ENCODE measurements around the gene CFAP100.

Gene CFAP100

GRCh38 chr3:126389794-126390146 lies 4.9 kb upstream of the CFAP100 start:
- DNase-seq (ENCODE audit: low read depth), result no peak
- H3K4me3 ChIP-seq (ENCODE audit: control insufficient read depth, low read depth, low read length), result no peak overlapping the region
- TF ChIP-seq, protein P1, sequence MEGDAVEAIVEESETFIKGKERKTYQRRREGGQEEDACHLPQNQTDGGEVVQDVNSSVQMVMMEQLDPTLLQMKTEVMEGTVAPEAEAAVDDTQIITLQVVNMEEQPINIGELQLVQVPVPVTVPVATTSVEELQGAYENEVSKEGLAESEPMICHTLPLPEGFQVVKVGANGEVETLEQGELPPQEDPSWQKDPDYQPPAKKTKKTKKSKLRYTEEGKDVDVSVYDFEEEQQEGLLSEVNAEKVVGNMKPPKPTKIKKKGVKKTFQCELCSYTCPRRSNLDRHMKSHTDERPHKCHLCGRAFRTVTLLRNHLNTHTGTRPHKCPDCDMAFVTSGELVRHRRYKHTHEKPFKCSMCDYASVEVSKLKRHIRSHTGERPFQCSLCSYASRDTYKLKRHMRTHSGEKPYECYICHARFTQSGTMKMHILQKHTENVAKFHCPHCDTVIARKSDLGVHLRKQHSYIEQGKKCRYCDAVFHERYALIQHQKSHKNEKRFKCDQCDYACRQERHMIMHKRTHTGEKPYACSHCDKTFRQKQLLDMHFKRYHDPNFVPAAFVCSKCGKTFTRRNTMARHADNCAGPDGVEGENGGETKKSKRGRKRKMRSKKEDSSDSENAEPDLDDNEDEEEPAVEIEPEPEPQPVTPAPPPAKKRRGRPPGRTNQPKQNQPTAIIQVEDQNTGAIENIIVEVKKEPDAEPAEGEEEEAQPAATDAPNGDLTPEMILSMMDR (IDR thresholded peaks at IDR 0.05; ENCODE audit: control insufficient read depth, insufficient read depth, low read depth, low read length, missing control alignments), result no peak

GRCh38 chr3:126390201-126390600 lies 4.5 kb upstream of the CFAP100 start:
- H3K4me3 ChIP-seq (ENCODE audit: control insufficient read depth, low read depth, low read length), result no peak overlapping the region
- TF ChIP-seq, protein P1 (IDR thresholded peaks at IDR 0.05; ENCODE audit: control insufficient read depth, insufficient read depth, low read depth, low read length, missing control alignments), result no peak
- no peak for DNase-seq (ENCODE audit: low read depth)

- no peak for DNase-seq (ENCODE audit: low read depth)
- TF ChIP-seq, protein P1 (IDR thresholded peaks at IDR 0.05; ENCODE audit: control insufficient read depth, insufficient read depth, low read depth, low read length, missing control alignments), result no peak
Observed at GRCh38 chr3:126390751-126391150, 4.0 kb upstream of the CFAP100 start.

GRCh38 chr3:126391631-126392030 lies 3.1 kb upstream of the CFAP100 start:
- no peak overlapping the region for H3K4me3 ChIP-seq (ENCODE audit: control insufficient read depth, low read depth, low read length)
- DNase-seq (ENCODE audit: low read depth), result no peak
- TF ChIP-seq, protein P1 (IDR thresholded peaks at IDR 0.05; ENCODE audit: control insufficient read depth, insufficient read depth, low read depth, low read length, missing control alignments), result no peak

More at GRCh38 chr3:126390751-126391150, 4.0 kb upstream of the CFAP100 start:
- H3K4me3 ChIP-seq (ENCODE audit: control insufficient read depth, low read depth, low read length), result no peak overlapping the region

- TF ChIP-seq, protein P1 (IDR thresholded peaks at IDR 0.05; ENCODE audit: control insufficient read depth, insufficient read depth, low read depth, low read length, missing control alignments), result no peak
- DNase-seq (ENCODE audit: low read depth), result no peak
- no peak overlapping the region for H3K4me3 ChIP-seq (ENCODE audit: control insufficient read depth, low read depth, low read length)
Observed at GRCh38 chr3:126392246-126392645, 2.5 kb upstream of the CFAP100 start.

- H3K4me3 ChIP-seq (ENCODE audit: control insufficient read depth, low read depth, low read length), result no peak overlapping the region
- DNase-seq (ENCODE audit: low read depth), result no peak
- TF ChIP-seq, protein P1 (IDR thresholded peaks at IDR 0.05; ENCODE audit: control insufficient read depth, insufficient read depth, low read depth, low read length, missing control alignments), result no peak
Observed at GRCh38 chr3:126393563-126393962, 1.1 kb upstream of the CFAP100 start.

GRCh38 chr3:126394977-126395321 lies 240 bp downstream of the CFAP100 start:
- no peak for DNase-seq (ENCODE audit: low read depth)
- TF ChIP-seq, protein P1 (IDR thresholded peaks at IDR 0.05; ENCODE audit: control insufficient read depth, insufficient read depth, low read depth, low read length, missing control alignments), result no peak
- H3K4me3 ChIP-seq (ENCODE audit: control insufficient read depth, low read depth, low read length), result no peak overlapping the region

Data from AG09309 (cell line).